DND-41 (cell line): ENCODE results near the gene FAM107B.

Experiments used
- ATAC-seq: fragments of 200-7000 bp; cut with Tn5 transposase; 3 replicates; pipeline ENCODE4 v1.9.1; 2021; ENCODE audit warnings: low read depth; ENCODE audit not compliant: insufficient read depth
- DNase-seq: peaks from one replicate; pipeline ENCODE4 v3.0.0-alpha.2; 2020
- H2AFZ ChIP-seq: 2 replicates; pipeline ENCODE4 v1.6.0; 2012; ENCODE audit warnings: low read depth, low read length
- H3K27ac ChIP-seq: 2 replicates; pipeline ENCODE4 v1.5.1; 2012; ENCODE audit warnings: low read length, inconsistent platforms
- H3K27me3 ChIP-seq: fragments of 200-600 bp; sonication (generic); 2 replicates; pipeline ENCODE4 v1.6.0; 2012; ENCODE audit warnings: low read length, mild to moderate bottlenecking, inconsistent platforms; ENCODE audit not compliant: insufficient read depth, poor library complexity
- H3K36me3 ChIP-seq: 2 replicates; pipeline ENCODE4 v1.5.1; 2012; ENCODE audit warnings: low read length, inconsistent platforms; ENCODE audit not compliant: insufficient read depth
- H3K4me1 ChIP-seq: 2 replicates; pipeline ENCODE4 v1.5.1; 2012; ENCODE audit warnings: mild to moderate bottlenecking, low read length; ENCODE audit not compliant: insufficient read depth
- H3K4me2 ChIP-seq: 2 replicates; pipeline ENCODE4 v1.6.0; 2012; ENCODE audit warnings: mild to moderate bottlenecking, moderate library complexity, low read length, inconsistent platforms; ENCODE audit not compliant: insufficient read depth
- H3K4me3 ChIP-seq, 2 experiments: fragments of 200-600 bp in 1 of 2; shearing (Covaris generic) in 1 of 2; 2 replicates each; pipeline ENCODE4 v1.5.1; 2012 to 2016; ENCODE audit warnings: inconsistent platforms in 2 of 2, low read length in 2 of 2, mild to moderate bottlenecking in 2 of 2, low read depth in 1 of 2, moderate library complexity in 1 of 2
- H3K79me2 ChIP-seq: 2 replicates; pipeline ENCODE4 v1.6.0; 2012; ENCODE audit warnings: low read length, inconsistent platforms; ENCODE audit not compliant: insufficient read depth
- H3K9ac ChIP-seq: 2 replicates; pipeline ENCODE4 v1.6.0; 2012; ENCODE audit warnings: low read depth, mild to moderate bottlenecking, inconsistent platforms, low read length, moderate library complexity
- H3K9me3 ChIP-seq: 2 replicates; pipeline ENCODE4 v1.5.1; 2012; ENCODE audit warnings: low read length, moderate library complexity, mild to moderate bottlenecking, inconsistent platforms; ENCODE audit not compliant: insufficient read depth, severe bottlenecking
- H4K20me1 ChIP-seq: 2 replicates; pipeline ENCODE4 v1.6.0; 2012; ENCODE audit warnings: low read length; ENCODE audit not compliant: insufficient read depth
- CTCF ChIP-seq: IDR thresholded peaks from 2 replicates; pipeline ENCODE4 v1.5.1; 2012; ENCODE audit warnings: borderline replicate concordance, low read length, moderate library complexity, mild to moderate bottlenecking; ENCODE audit not compliant: poor library complexity, severe bottlenecking; ENCODE audit errors: extremely low read depth
- EZH2 ChIP-seq: IDR thresholded peaks from 3 replicates; pipeline ENCODE4 v1.6.1; 2012; ENCODE audit warnings: borderline replicate concordance, low read depth, mild to moderate bottlenecking, moderate library complexity, low read length, inconsistent platforms; ENCODE audit not compliant: severe bottlenecking

FAM107B gene

DNA sequence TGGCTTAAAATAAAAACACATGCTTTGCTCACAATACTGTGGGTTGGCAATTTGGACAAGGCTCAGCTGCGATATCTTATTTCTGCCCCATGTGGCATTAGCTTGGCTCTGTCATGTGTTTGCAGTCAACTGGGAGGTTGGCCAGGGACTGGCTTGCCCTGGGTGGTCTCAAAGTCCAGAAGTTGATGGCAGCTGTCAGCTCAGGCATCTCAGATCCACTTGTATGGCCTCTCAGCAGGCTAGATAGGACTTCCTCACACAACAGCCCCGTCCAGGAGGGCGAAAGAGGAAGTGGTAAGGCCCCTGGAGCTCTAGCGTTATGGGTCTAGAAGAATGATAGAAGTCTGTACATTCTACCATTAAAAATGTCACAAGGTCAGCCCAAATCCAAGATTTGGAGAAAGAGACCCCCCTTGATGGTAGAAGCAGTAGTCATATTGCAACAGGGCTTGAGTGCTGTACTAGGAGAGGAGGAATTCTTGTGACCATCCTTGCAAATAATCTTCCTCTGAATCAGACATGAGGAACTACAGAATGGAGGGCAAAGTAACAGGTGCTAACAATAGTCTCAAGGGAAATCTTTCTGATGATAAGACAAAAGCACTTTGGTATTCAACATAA lies 166.2 kb downstream of the FAM107B start:
- no peaks in the 10 kb centered on the region for H3K36me3 ChIP-seq
- no peak overlapping the region for H3K4me3 ChIP-seq
- no peak for DNase-seq
- no peak overlapping the region for H3K4me2 ChIP-seq
- H2AFZ ChIP-seq: no peak overlapping the region
- H3K27ac ChIP-seq: no peak overlapping the region
- H3K79me2 ChIP-seq: no peaks in the 10 kb centered on the region
- H4K20me1 ChIP-seq: no peaks in the 10 kb centered on the region
- H3K27me3 ChIP-seq: peaks cover 10% of the 10 kb centered on the region
- TF ChIP-seq CTCF (no peak), EZH2 (no peak)
- no peak for ATAC-seq
- H3K9me3 ChIP-seq: no peaks in the 10 kb centered on the region
- no peaks in the 10 kb centered on the region for H3K4me1 ChIP-seq
- H3K9ac ChIP-seq: no peak overlapping the region

GRCh38 chr10:14606633-14607032 lies 168.1 kb downstream of the FAM107B start:
- Histone ChIP-seq H2AFZ (no peak overlapping the region), H3K4me1 (no peaks in the 10 kb centered on the region), H4K20me1 (no peaks in the 10 kb centered on the region), H3K27ac (no peak overlapping the region), H3K79me2 (no peaks in the 10 kb centered on the region), H3K4me3 (no peak overlapping the region), H3K27me3 (peaks cover 3% of the 10 kb centered on the region), H3K9me3 (no peaks in the 10 kb centered on the region), H3K4me2 (no peak overlapping the region), H3K36me3 (no peaks in the 10 kb centered on the region), H3K9ac (no peak overlapping the region)
- DNase-seq (no peak), ATAC-seq (no peak)
- TF ChIP-seq EZH2: no peak
- TF ChIP-seq CTCF: no peak

GRCh38 chr10:14605231-14605925 lies 169.3 kb downstream of the FAM107B start:
- ATAC-seq (no peak), DNase-seq (no peak)
- H3K79me2 ChIP-seq: no peaks in the 10 kb centered on the region
- no peak overlapping the region for H3K4me2 ChIP-seq
- H3K4me3 ChIP-seq: no peak overlapping the region
- peaks cover 3% of the 10 kb centered on the region for H3K27me3 ChIP-seq
- H3K9me3 ChIP-seq: no peaks in the 10 kb centered on the region
- no peak overlapping the region for H3K27ac ChIP-seq
- no peaks in the 10 kb centered on the region for H3K4me1 ChIP-seq
- no peaks in the 10 kb centered on the region for H3K36me3 ChIP-seq
- no peak overlapping the region for H3K9ac ChIP-seq
- TF ChIP-seq EZH2: no peak
- no peak for TF ChIP-seq CTCF
- no peak overlapping the region for H2AFZ ChIP-seq
- no peaks in the 10 kb centered on the region for H4K20me1 ChIP-seq
